Measurements from ENCODE around the gene TSPAN32. TPM values are rescaled to one million over a fixed set of nuclear protein-coding genes. Genes with fewer than 3 reads are reported as not detected.
"Not testable (repeated sequence)": the region's sequence is repeated elsewhere in the genome, so short reads cannot be mapped to it uniquely, and the experiment has no call there.

Gene TSPAN32
- total RNA-seq, 1 donor from 2014 or later, result 4.5 TPM

DNA sequence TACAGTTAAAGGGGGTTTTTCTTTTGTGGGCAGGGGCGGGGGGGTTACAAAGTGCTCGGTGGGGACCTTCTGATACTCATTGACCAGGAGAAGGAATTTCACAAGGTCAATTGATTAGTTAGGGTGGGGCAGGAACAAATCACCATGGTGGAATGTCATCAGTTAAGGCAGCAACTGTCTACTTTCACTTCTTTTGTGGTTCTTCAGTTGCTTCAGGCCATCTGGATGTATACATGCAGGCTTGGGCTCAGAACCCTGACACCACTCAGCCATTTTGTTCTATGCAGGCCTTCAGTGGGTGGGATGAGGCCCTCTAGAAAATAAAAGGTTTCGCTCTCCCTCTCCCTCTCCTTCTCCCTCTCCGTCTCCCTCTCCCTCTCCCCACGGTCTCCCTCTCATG lies 29.6 kb downstream of the TSPAN32 start:
- Mint-ChIP-seq H3K36me3 (ENCODE audit: insufficient read depth) (peaks cover 7% of the 10 kb centered on the region), H3K4me1 (ENCODE audit: low read depth) (no peaks in the 10 kb centered on the region), H3K4me3 (ENCODE audit: low read depth) (no peak overlapping the region), H3K9me3 (ENCODE audit: low read depth) (peaks cover 11% of the 10 kb centered on the region), H3K27me3 (peaks cover 22% of the 10 kb centered on the region), H3K27ac (no peak overlapping the region)
- TF ChIP-seq, protein P1, sequence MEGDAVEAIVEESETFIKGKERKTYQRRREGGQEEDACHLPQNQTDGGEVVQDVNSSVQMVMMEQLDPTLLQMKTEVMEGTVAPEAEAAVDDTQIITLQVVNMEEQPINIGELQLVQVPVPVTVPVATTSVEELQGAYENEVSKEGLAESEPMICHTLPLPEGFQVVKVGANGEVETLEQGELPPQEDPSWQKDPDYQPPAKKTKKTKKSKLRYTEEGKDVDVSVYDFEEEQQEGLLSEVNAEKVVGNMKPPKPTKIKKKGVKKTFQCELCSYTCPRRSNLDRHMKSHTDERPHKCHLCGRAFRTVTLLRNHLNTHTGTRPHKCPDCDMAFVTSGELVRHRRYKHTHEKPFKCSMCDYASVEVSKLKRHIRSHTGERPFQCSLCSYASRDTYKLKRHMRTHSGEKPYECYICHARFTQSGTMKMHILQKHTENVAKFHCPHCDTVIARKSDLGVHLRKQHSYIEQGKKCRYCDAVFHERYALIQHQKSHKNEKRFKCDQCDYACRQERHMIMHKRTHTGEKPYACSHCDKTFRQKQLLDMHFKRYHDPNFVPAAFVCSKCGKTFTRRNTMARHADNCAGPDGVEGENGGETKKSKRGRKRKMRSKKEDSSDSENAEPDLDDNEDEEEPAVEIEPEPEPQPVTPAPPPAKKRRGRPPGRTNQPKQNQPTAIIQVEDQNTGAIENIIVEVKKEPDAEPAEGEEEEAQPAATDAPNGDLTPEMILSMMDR (IDR thresholded peaks at IDR 0.05; ENCODE audit: unreplicated experiment), result no peak
- no peak for DNase-seq (ENCODE audit: low spot score, unreplicated experiment)

DNA sequence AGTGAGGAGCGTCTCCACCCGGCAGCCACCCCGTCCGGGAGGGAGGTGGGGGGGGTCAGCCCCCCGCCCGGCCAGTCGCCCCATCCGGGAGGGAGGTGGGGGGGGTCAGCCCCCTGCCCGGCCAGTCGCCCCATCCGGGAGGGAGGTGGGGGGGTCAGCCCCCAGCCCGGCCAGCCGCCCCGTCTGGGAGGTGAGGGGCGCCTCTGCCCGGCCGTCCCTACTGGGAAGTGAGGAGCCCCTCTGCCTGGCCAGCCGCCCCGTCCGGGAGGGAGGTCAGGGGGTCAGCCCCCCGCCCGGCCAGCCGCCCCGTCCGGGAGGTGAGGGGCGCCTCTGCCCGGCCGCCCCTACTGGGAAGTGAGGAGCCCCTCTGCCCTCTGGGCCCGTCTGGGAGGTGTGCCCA lies 30.8 kb downstream of the TSPAN32 start:
- not testable (repeated sequence) for H3K27ac Mint-ChIP-seq; H3K36me3 Mint-ChIP-seq (ENCODE audit: insufficient read depth); H3K4me3 Mint-ChIP-seq (ENCODE audit: low read depth); H3K4me1 Mint-ChIP-seq (ENCODE audit: low read depth); DNase-seq (ENCODE audit: low spot score, unreplicated experiment)
- Mint-ChIP-seq H3K9me3 (ENCODE audit: low read depth) (peaks cover 11% of the 10 kb centered on the region), H3K27me3 (peaks cover 33% of the 10 kb centered on the region)

DNA sequence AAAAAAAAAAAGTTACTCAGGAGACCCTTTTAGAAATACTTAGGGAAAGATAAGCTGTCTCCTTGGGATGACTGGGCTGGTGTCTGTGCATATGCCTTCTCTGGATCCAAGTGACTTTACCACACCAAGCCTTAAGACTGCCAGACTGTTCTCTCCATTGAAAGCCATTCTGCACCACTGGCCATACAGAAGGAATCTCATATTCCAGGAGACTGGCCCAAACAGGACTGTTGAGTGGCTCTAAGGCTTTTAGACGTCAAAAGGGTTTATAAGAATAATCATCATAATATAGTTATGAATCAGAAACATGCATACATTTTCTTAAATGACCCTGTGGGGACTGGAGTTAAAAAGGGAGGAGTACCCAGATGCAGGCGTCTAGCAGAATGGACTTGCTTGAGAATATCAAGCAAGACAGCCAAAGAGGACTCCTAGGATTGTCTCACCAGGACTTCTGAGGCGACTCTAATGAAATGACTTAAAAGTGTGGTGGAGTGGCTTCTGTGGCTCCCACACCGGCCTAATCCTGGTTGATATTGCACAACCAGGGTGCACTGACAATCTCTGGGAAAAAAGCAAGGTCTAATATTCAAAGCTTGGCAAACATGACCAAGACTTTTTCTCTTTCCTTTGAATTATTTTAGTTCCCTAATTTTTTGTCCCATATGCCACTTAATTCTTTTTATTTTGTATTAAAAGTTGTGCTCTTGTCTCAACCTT lies 31.8 kb downstream of the TSPAN32 start:
- H3K36me3 Mint-ChIP-seq (ENCODE audit: insufficient read depth); H3K27ac Mint-ChIP-seq; H3K4me1 Mint-ChIP-seq (ENCODE audit: low read depth); DNase-seq (ENCODE audit: low spot score, unreplicated experiment); H3K4me3 Mint-ChIP-seq (ENCODE audit: low read depth): not testable (repeated sequence)
- peaks cover 11% of the 10 kb centered on the region for H3K9me3 Mint-ChIP-seq (ENCODE audit: low read depth)
- peaks cover 36% of the 10 kb centered on the region for H3K27me3 Mint-ChIP-seq

DNA sequence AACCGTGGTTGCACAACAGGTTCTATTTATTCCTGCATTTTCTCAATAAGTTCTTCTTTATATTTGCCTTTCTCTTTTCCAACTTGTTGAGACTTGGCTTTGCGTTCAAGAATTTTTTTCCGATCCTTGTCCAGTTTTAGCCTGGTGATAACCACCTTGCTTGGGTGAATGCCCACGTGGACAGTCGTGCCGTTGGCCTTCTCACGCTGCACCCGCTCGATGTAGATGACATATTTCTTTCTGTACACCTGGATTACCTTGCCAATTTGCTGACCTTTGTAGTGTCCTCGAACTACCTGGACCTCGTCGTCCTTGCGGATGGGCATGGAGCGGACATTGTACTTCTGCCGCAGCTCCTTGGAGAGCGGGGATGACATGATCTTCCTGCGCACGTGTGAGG lies 33.5 kb downstream of the TSPAN32 start:
- H3K4me1 Mint-ChIP-seq (ENCODE audit: low read depth); H3K27ac Mint-ChIP-seq; DNase-seq (ENCODE audit: low spot score, unreplicated experiment); H3K4me3 Mint-ChIP-seq (ENCODE audit: low read depth); H3K36me3 Mint-ChIP-seq (ENCODE audit: insufficient read depth); H3K9me3 Mint-ChIP-seq (ENCODE audit: low read depth): not testable (repeated sequence)
- peaks cover 44% of the 10 kb centered on the region for H3K27me3 Mint-ChIP-seq

DNA sequence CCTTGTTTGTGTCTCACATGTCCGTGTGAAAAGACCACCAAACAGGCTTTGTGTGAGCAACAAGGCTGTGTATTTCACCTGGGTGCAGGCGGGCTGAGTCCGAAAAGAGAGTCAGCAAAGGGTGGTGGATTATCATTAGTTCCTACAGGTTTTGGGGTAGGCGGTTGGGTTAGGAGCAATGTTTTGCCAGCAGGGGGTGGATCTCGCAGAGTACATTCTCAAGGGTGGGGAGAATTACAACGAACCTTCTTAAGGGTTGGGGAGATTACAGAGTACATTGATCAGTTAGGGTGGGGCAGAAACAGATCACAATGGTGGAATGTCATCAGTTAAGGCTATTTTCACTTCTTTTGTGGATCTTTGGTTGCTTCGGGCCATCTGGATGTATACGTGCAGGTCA lies 36.9 kb downstream of the TSPAN32 start:
- H3K4me3 Mint-ChIP-seq (ENCODE audit: low read depth); DNase-seq (ENCODE audit: low spot score, unreplicated experiment); H3K4me1 Mint-ChIP-seq (ENCODE audit: low read depth); H3K9me3 Mint-ChIP-seq (ENCODE audit: low read depth); H3K36me3 Mint-ChIP-seq (ENCODE audit: insufficient read depth): not testable (repeated sequence)
- H3K27me3 Mint-ChIP-seq, result peaks cover 64% of the 10 kb centered on the region
- peak overlapping the region; percentile 26 for H3K27ac Mint-ChIP-seq

DNA sequence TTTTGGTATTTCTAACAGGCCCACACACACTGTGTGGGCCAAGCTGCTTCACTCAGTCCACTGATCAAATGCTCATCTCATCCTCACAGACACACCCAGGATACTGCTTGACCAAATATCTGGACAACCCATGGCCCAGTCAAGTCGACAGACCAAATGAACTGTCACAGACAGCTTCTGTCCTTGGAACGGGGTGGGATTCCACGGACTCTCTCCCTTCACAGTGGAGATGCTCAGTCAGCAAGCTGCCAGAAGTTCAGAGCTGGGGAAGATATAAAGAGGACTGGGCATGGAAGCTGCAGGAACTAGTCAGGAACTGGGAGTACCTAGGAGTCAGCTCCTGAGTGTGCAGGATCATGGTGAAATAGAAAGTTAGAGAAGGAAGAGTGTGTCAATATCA lies 40.7 kb downstream of the TSPAN32 start:
- Mint-ChIP-seq H3K4me3 (ENCODE audit: low read depth) (no peak overlapping the region), H3K4me1 (ENCODE audit: low read depth) (no peaks in the 10 kb centered on the region), H3K27me3 (peaks cover 54% of the 10 kb centered on the region), H3K27ac (no peak overlapping the region), H3K9me3 (ENCODE audit: low read depth) (peaks cover 4% of the 10 kb centered on the region), H3K36me3 (ENCODE audit: insufficient read depth) (no peaks in the 10 kb centered on the region)
- TF ChIP-seq, protein P1 (IDR thresholded peaks at IDR 0.05; ENCODE audit: unreplicated experiment), result no peak
- DNase-seq (ENCODE audit: low spot score, unreplicated experiment), result no peak

DNA sequence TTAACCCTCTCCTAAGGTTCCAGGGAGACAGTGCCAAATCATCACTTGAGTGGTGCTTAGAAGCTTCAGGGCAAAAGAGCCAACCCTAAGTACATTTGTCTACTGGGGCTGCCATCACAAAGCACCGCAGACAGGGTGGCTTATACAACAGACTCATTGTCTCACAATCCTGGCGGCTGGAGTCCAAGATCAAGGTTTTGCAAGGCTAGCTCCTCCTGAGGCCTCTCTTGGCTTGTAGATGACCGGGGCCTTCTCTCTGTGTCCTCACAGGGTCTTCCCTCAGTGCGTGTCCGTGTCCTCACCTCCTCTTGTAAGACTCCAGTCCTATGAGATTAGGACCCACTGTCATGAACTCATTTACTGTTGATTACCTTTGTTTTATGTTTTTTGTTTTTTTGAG lies 41.2 kb downstream of the TSPAN32 start:
- H3K36me3 Mint-ChIP-seq (ENCODE audit: insufficient read depth), result no peaks in the 10 kb centered on the region
- TF ChIP-seq, protein P1 (IDR thresholded peaks at IDR 0.05; ENCODE audit: unreplicated experiment), result no peak
- no peak overlapping the region for H3K4me3 Mint-ChIP-seq (ENCODE audit: low read depth)
- peaks cover 4% of the 10 kb centered on the region for H3K9me3 Mint-ChIP-seq (ENCODE audit: low read depth)
- H3K4me1 Mint-ChIP-seq (ENCODE audit: low read depth), result no peaks in the 10 kb centered on the region
- H3K27me3 Mint-ChIP-seq, result peaks cover 50% of the 10 kb centered on the region
- H3K27ac Mint-ChIP-seq, result no peak overlapping the region
- no peak for DNase-seq (ENCODE audit: low spot score, unreplicated experiment)

Data from progenitor cell of endocrine pancreas (in vitro differentiated cells).